SU-DHL-6 (cell line): ENCODE data around the gene MIEN1.

Source experiments
- H2AFZ ChIP-seq: fragments of 200-600 bp; sonication (generic); 2 replicates; pipeline ENCODE4 v1.6.1; 2014; ENCODE audit warnings: low read depth, mild to moderate bottlenecking, moderate library complexity, mixed read lengths, antibody characterized with exemption, low read length; ENCODE audit not compliant: severe bottlenecking
- H3F3A ChIP-seq: fragments of 200-600 bp; shearing (Covaris generic); 2 replicates; pipeline ENCODE4 v1.6.0; 2016; ENCODE audit warnings: antibody characterized with exemption, mild to moderate bottlenecking; ENCODE audit not compliant: insufficient read depth
- H3K27ac ChIP-seq: fragments of 200-600 bp; sonication (generic); 2 replicates; pipeline ENCODE4 v1.5.1; 2016; ENCODE audit warnings: low read depth, mild to moderate bottlenecking, low read length, moderate library complexity, mixed read lengths
- H3K27me3 ChIP-seq: fragments of 200-600 bp; sonication (generic), shearing (Covaris generic); 2 replicates; pipeline ENCODE4 v1.6.0; 2014; ENCODE audit warnings: mild to moderate bottlenecking, low read length
- H3K36me3 ChIP-seq: fragments of 200-600 bp; sonication (generic); 2 replicates; pipeline ENCODE4 v1.6.1; 2014; ENCODE audit warnings: mild to moderate bottlenecking, low read length, mixed read lengths
- H3K4me2 ChIP-seq: fragments of 300-600, 200-600 bp; shearing (Covaris generic), sonication (generic); 2 replicates; pipeline ENCODE4 v1.6.0; 2014; ENCODE audit warnings: low read length, low read depth, mild to moderate bottlenecking; ENCODE audit not compliant: poor library complexity, severe bottlenecking
- H3K4me3 ChIP-seq: fragments of 200-600 bp; sonication (generic); 2 replicates; pipeline ENCODE4 v1.5.1; 2014; ENCODE audit warnings: antibody characterized with exemption, low read length, mild to moderate bottlenecking, mixed read lengths; ENCODE audit not compliant: insufficient read depth, poor library complexity, severe bottlenecking
- H3K79me2 ChIP-seq: fragments of 200-600 bp; sonication (generic); 2 replicates; pipeline ENCODE4 v1.6.1; 2014; ENCODE audit warnings: mild to moderate bottlenecking, low read length, moderate library complexity; ENCODE audit not compliant: insufficient read depth
- H3K9ac ChIP-seq: fragments of 200-600 bp; sonication (generic); 2 replicates; pipeline ENCODE4 v1.7.0; 2014; ENCODE audit warnings: mild to moderate bottlenecking, low read length
- H3K9me2 ChIP-seq: fragments of 200-600 bp; sonication (generic); replicated peaks from 2 replicates; pipeline ENCODE4 v1.6.1; 2014; ENCODE audit warnings: low read length; ENCODE audit not compliant: insufficient read depth
- H3K9me3 ChIP-seq: fragments of 200-600 bp; sonication (generic); 2 replicates; pipeline ENCODE4 v1.6.1; 2014; ENCODE audit warnings: low read length, mixed read lengths; ENCODE audit not compliant: insufficient read depth
- H4K20me1 ChIP-seq: fragments of 200-600 bp; sonication (generic); 2 replicates; pipeline ENCODE4 v1.6.1; 2014; ENCODE audit warnings: low read depth, mild to moderate bottlenecking, antibody characterized with exemption, low read length, moderate library complexity, mixed read lengths
- CTCF ChIP-seq: fragments of 200-600 bp; sonication (generic); IDR thresholded peaks from one replicate; pipeline ENCODE4 v1.5.1; 2017; ENCODE audit warnings: antibody characterized with exemption, mild to moderate bottlenecking, low read length, moderate library complexity; ENCODE audit not compliant: insufficient read depth, poor library complexity, severe bottlenecking
- EZH2phosphoT487 ChIP-seq: fragments of 200-600 bp; sonication (generic), shearing (Covaris generic); conservative IDR thresholded peaks from 2 replicates; pipeline ENCODE4 v1.6.1; 2018; ENCODE audit warnings: mild to moderate bottlenecking, antibody characterized with exemption, low read length, moderate library complexity, mixed read lengths

MIEN1 gene

GRCh38 chr17:39737760-39738567, 7.6 kb upstream of the MIEN1 start, which contains the start of gene GRB7:
Gene GRB7, plus strand, starts transcription at chr17:39737938. Its CDS starts 4,364 bp downstream, at chr17:39742302.
- H4K20me1 ChIP-seq: no peaks in the 10 kb centered on the region
- H3K9me3 ChIP-seq: no peaks in the 10 kb centered on the region
- no peaks in the 10 kb centered on the region for H3K36me3 ChIP-seq
- H3K79me2 ChIP-seq: no peaks in the 10 kb centered on the region
- no peak within 1 kb of the TSS for H3K4me3 ChIP-seq
- H3K9ac ChIP-seq: no peak within 1 kb of the TSS
- H3K9me2 ChIP-seq: no peaks in the 10 kb centered on the region
- no peak within 1 kb of the TSS for H3K27ac ChIP-seq
- no peaks in the 10 kb centered on the region for H3F3A ChIP-seq
- H3K27me3 ChIP-seq: no peaks in the 10 kb centered on the region
- no peak for TF ChIP-seq CTCF
- TF ChIP-seq EZH2phosphoT487: no peak
- no peak within 1 kb of the TSS for H2AFZ ChIP-seq
- H3K4me2 ChIP-seq: no peak within 1 kb of the TSS

- Histone ChIP-seq H3K36me3 (no peaks in the 10 kb centered on the region), H3K27ac (no peak overlapping the region), H3F3A (no peaks in the 10 kb centered on the region; the same call in 1 of the 2 replicates), H2AFZ (no peak overlapping the region), H3K9me2 (no peaks in the 10 kb centered on the region), H3K4me3 (no peak overlapping the region), H3K9ac (no peak overlapping the region), H3K4me2 (no peak overlapping the region), H3K27me3 (no peaks in the 10 kb centered on the region), H4K20me1 (no peaks in the 10 kb centered on the region), H3K9me3 (no peaks in the 10 kb centered on the region), H3K79me2 (no peaks in the 10 kb centered on the region)
- TF ChIP-seq EZH2phosphoT487 (no peak), CTCF (no peak)
Observed at GRCh38 chr17:39737206-39737759, 7.0 kb upstream of the MIEN1 start.

- Histone ChIP-seq H3K9me2 (no peaks in the 10 kb centered on the region), H3F3A (no peaks in the 10 kb centered on the region; the same call in 1 of the 2 replicates), H2AFZ (no peak overlapping the region), H3K4me3 (no peak overlapping the region), H3K79me2 (no peaks in the 10 kb centered on the region), H3K36me3 (no peaks in the 10 kb centered on the region), H3K27ac (no peak overlapping the region), H3K9me3 (no peaks in the 10 kb centered on the region), H4K20me1 (no peaks in the 10 kb centered on the region), H3K27me3 (no peaks in the 10 kb centered on the region), H3K4me2 (no peak overlapping the region), H3K9ac (no peak overlapping the region)
- no peak for TF ChIP-seq CTCF
Observed at GRCh38 chr17:39736319-39737165, 6.2 kb upstream of the MIEN1 start.
